HFFc6 (cell line): Measurements from ENCODE around the gene SMAD1. TPM values are rescaled to one million over a fixed set of nuclear protein-coding genes. Genes with fewer than 3 reads are reported as not detected.

Source experiments
- DNase-seq: peaks from one replicate; pipeline ENCODE4 v3.0.0-alpha.2; 2018
- H3K27ac Mint-ChIP-seq: 2 replicates; pipeline ENCODE4 v1.8.0; 2020; ENCODE audit warnings: mild to moderate bottlenecking, mixed read lengths
- H3K27me3 Mint-ChIP-seq: 2 replicates; pipeline ENCODE4 v1.8.0; 2021; ENCODE audit warnings: mild to moderate bottlenecking, moderate library complexity, mixed read lengths; ENCODE audit not compliant: insufficient read depth
- H3K36me3 Mint-ChIP-seq: 2 replicates; pipeline ENCODE4 v1.8.0; 2021; ENCODE audit warnings: low read depth, mixed read lengths
- H3K4me1 Mint-ChIP-seq: 2 replicates; pipeline ENCODE4 v1.8.0; 2020; ENCODE audit warnings: low read depth, mixed read lengths
- H3K4me3 Mint-ChIP-seq: 2 replicates; pipeline ENCODE4 v1.8.0; 2020; ENCODE audit warnings: mild to moderate bottlenecking, moderate library complexity, mixed read lengths
- H3K9me3 Mint-ChIP-seq: 2 replicates; pipeline ENCODE4 v1.8.0; 2020; ENCODE audit warnings: mild to moderate bottlenecking, mixed read lengths
- CTCF ChIP-seq: fragments of 200-600 bp; sonication (generic); IDR thresholded peaks from 2 replicates; pipeline ENCODE4 v1.5.0; 2021; ENCODE audit warnings: antibody characterized with exemption, mild to moderate bottlenecking
- total RNA-seq, 6 experiments: library from RNA; stranded (reverse); fragmentation: NEBNext Ultra II Directional; extraction: Animal tissue kit (Norgen Biotek cat#: 25700); gene quantifications; 2 replicates in 1 of 6; 3 replicates in 5 of 6; pipeline ENCODE4 v1.2.3, GENCODE V29; 2021

SMAD1 gene
- total RNA-seq, 6 experiments from 2014 or later, result 9.2 to 11.2 (median 10.3) TPM

GRCh38 chr4:145482209-145483037 is 770 bp downstream of the SMAD1 start:
- no peak overlapping the region for H3K27ac Mint-ChIP-seq
- H3K4me1 Mint-ChIP-seq, result peaks cover 13% of the 10 kb centered on the region
- H3K36me3 Mint-ChIP-seq, result no peaks in the 10 kb centered on the region
- H3K4me3 Mint-ChIP-seq, result no peak overlapping the region
- no peak; the same call in 1 of the 2 replicates for TF ChIP-seq CTCF
- no peaks in the 10 kb centered on the region; the same call in 1 of the 2 replicates for H3K27me3 Mint-ChIP-seq
- no peaks in the 10 kb centered on the region for H3K9me3 Mint-ChIP-seq
- peak; percentile 52 for DNase-seq

GRCh38 chr4:145483514-145483913 is 1.9 kb downstream of the SMAD1 start:
- DNase-seq, result no peak
- Mint-ChIP-seq H3K36me3 (no peaks in the 10 kb centered on the region), H3K27ac (no peak overlapping the region), H3K4me3 (no peak overlapping the region), H3K9me3 (no peaks in the 10 kb centered on the region), H3K27me3 (no peaks in the 10 kb centered on the region), H3K4me1 (peaks cover 13% of the 10 kb centered on the region)
- TF ChIP-seq CTCF, result no peak

GRCh38 chr4:145484225-145484846 is 2.7 kb downstream of the SMAD1 start:
- Mint-ChIP-seq H3K27ac (no peak overlapping the region), H3K27me3 (no peaks in the 10 kb centered on the region)

GRCh38 chr4:145485120-145485519 is 3.5 kb downstream of the SMAD1 start:
- Mint-ChIP-seq H3K36me3 (no peaks in the 10 kb centered on the region), H3K4me1 (peaks cover 13% of the 10 kb centered on the region), H3K27ac (no peak overlapping the region), H3K9me3 (no peaks in the 10 kb centered on the region), H3K4me3 (no peak overlapping the region), H3K27me3 (no peaks in the 10 kb centered on the region)
- no peak for TF ChIP-seq CTCF
- no peak for DNase-seq

More at GRCh38 chr4:145484225-145484846, 2.7 kb downstream of the SMAD1 start:
- peaks cover 13% of the 10 kb centered on the region for H3K4me1 Mint-ChIP-seq
- no peaks in the 10 kb centered on the region for H3K9me3 Mint-ChIP-seq
- no peaks in the 10 kb centered on the region for H3K36me3 Mint-ChIP-seq
- DNase-seq, result no peak
- TF ChIP-seq CTCF, result no peak
- H3K4me3 Mint-ChIP-seq, result no peak overlapping the region

GRCh38 chr4:145486603-145487002 is 5.0 kb downstream of the SMAD1 start:
- H3K4me3 Mint-ChIP-seq, result no peak overlapping the region
- TF ChIP-seq CTCF, result no peak
- no peaks in the 10 kb centered on the region for H3K4me1 Mint-ChIP-seq
- H3K27ac Mint-ChIP-seq, result no peak overlapping the region
- DNase-seq, result no peak
- no peaks in the 10 kb centered on the region for H3K36me3 Mint-ChIP-seq
- no peaks in the 10 kb centered on the region for H3K27me3 Mint-ChIP-seq
- no peaks in the 10 kb centered on the region for H3K9me3 Mint-ChIP-seq
